Heart left ventricle (tissue), 13 donors: ENCODE data around the gene CNKSR3.

Experiments used
- CTCF ChIP-seq, 12 donors: fragments of 200-600 bp; sonication (generic) in 4 of 12; IDR thresholded peaks; one replicate each; pipeline versions ENCODE4 v1.5.0 to v1.8.0; 2018 to 2022; ENCODE audit warnings: antibody characterized with exemption in 12 of 12, mild to moderate bottlenecking in 5 of 12
- POLR2A ChIP-seq, 2 donors: fragments of 450-650 bp; IDR thresholded peaks; one replicate each; pipeline ENCODE4 v1.6.1; 2017; ENCODE audit warnings: antibody characterized with exemption in 2 of 2, mild to moderate bottlenecking in 2 of 2, moderate library complexity in 2 of 2
- donor health status: ischemic (EF 13 %, LVEDD 7.1; RV severe dilation, severe dysfunction).
- donor health status: DM: no; HTN: yes; CAD: no.
- donor health status: DM: no; HTN: no; CAD: no.
- donor health status: ischemic (EF 25% LVEDD 6.9; RV normal size, moderate dysfunction).
- donor health status: ischemic (EF 25% LVEDD 5.7; RV mildly dilated, moderate dysfunction).
- donor health status: ischemic (EF 35%, LVEDD 5.7; RV mildly dilated, moderate dysfunction).
- donor health status: nonischemic (EF 11% LVEDD 7.7; RV severe dilation, severe dysfunction).
- donor health status: DM: yes; HTN: yes; CAD: no.
- donor health status: PGD.
- donor health status: ischemic (EF 29% LVEDD 5.4; RV normal size, mild dysfunction).
- donor health status: nonischemic (EF 23%, LVEDD 6.1; RV moderate dilation, normal function).

GRCh38 chr6:154538640-154539191 lies 28.2 kb upstream of the CNKSR3 start:
- TF ChIP-seq POLR2A (IDR thresholded peaks at IDR 0.05) (no peak), CTCF (IDR thresholded peaks at IDR 0.05) (no peak)
